ENCODE data around the gene PRKAR1B. TPM values are rescaled to one million over a fixed set of nuclear protein-coding genes. Genes with fewer than 3 reads are reported as not detected.

The PRKAR1B gene
- total and polyA plus RNA-seq, 10 of the 15 experiments (the other 5 are each of a cell fraction or from before 2014, with no cell fraction given), result 1.4 to 45.6 (median 19.3) TPM

DNA sequence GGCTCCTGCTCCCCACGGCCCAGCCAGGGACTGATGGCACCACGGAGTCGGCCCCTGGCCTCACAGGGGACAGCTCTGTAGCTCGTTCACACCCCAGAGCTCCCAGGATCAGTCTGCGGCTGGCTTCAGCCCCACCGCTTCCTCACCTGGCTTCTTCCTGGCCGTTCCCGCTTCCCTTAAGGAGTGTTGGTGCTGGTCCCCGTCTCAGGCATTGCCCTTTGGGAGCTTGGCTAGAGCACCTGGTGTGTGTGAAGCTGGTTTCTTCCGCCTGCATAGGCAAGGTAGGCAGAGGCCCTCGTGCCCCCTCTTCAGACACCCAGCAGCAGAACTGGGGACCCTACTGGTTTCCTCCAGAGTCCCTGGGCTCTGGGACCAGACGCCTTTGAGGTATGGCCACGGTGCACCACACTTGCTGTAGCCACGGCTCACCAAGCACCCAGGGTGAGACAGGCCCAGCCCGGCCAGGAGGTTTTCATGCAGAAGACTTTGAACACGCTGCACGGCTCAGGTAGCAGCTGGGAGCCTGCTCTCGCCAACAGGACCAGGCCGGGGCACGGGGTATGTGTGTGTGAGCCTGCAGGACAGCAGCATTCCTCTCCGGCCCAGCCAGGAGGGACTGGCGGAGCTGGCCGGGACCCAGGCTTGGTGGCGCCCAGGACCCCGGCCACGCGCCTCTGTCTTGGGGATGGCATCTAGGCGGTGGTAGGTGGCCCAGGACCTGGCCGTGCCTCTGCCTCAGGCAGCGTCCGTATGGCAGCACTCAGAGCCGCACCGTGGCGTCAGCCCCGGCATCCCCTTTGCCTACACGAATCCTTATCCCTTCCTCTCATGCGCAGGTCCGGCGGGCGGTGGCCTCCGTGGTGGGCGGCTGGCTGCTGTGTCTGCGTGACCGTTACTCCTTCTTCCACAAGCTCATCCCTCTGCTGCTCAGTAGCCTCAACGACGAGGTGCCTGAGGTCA is 13.2 kb upstream of the PRKAR1B start:
- peaks cover 1% of the 10 kb centered on the region for H3K9me3 ChIP-seq (replicated peaks; ENCODE audit: control insufficient read depth, insufficient read depth, low read length)
- H4K20me1 ChIP-seq (ENCODE audit: control insufficient read depth, insufficient read depth), result no peaks in the 10 kb centered on the region
- no peak overlapping the region for H2AFZ ChIP-seq (ENCODE audit: control insufficient read depth, low read depth, low read length)
- H3K4me3 ChIP-seq, result no peak overlapping the region
- no peaks in the 10 kb centered on the region for H3K4me1 ChIP-seq (ENCODE audit: control insufficient read depth, insufficient read depth, low read length)
- peaks cover 7 to 27% of the 10 kb centered on the region in 2 experiments; a peak in 3 of 4 replicates for H3K36me3 ChIP-seq (ENCODE audit: control insufficient read depth in 2 of 2, insufficient read depth in 2 of 2, low read length in 1 of 2)
- no TSS peak for BruUV-seq (replicated peaks)
- no peak for DNase-seq (ENCODE audit: low read depth, low spot score)
- no peak overlapping the region for H3K27ac ChIP-seq (ENCODE audit: control insufficient read depth, insufficient read depth)
- RAD21 ChIA-PET (ENCODE audit: unreplicated experiment), result no interaction called here
- POLR2A ChIA-PET, result no interaction called here
- CTCF ChIA-PET, result no interaction called here
- in situ Hi-C loops (cut with MboI) (no loop called here), intact Hi-C loops (cut with micrococcal nuclease; ENCODE audit: unreplicated experiment) (no loop called here)
- TF ChIP-seq HDAC2 (IDR thresholded peaks at IDR 0.05) (no peak), NFXL1 (IDR thresholded peaks at IDR 0.05; ENCODE audit: borderline replicate concordance) (no peak)
- TF ChIP-seq, protein P1, sequence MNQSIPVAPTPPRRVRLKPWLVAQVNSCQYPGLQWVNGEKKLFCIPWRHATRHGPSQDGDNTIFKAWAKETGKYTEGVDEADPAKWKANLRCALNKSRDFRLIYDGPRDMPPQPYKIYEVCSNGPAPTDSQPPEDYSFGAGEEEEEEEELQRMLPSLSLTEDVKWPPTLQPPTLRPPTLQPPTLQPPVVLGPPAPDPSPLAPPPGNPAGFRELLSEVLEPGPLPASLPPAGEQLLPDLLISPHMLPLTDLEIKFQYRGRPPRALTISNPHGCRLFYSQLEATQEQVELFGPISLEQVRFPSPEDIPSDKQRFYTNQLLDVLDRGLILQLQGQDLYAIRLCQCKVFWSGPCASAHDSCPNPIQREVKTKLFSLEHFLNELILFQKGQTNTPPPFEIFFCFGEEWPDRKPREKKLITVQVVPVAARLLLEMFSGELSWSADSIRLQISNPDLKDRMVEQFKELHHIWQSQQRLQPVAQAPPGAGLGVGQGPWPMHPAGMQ (IDR thresholded peaks at IDR 0.05; ENCODE audit: borderline replicate concordance), result no peak
- no peak for FAIRE-seq
- H3K9ac ChIP-seq (ENCODE audit: control insufficient read depth, insufficient read depth, low read length), result no peak overlapping the region
- SMC1A ChIA-PET (ENCODE audit: uncharacterized antibody, unreplicated experiment), result interaction anchor here (1.1 kb wide), 1 partner anchor 194 kb away, joined by 3 read pairs; no protein-coding TSS in a partner anchor
- peaks cover 3% of the 10 kb centered on the region for H3K79me2 ChIP-seq (ENCODE audit: control insufficient read depth, insufficient read depth, low read length)
- no peak for ATAC-seq
- no peaks in the 10 kb centered on the region for H3K27me3 ChIP-seq (replicated peaks in 1 of 2; ENCODE audit: control insufficient read depth in 2 of 2, insufficient read depth in 2 of 2, low read length in 1 of 2)
- 96% methylated on average over 42 of the region's 46 CpGs for WGBS (ENCODE audit: insufficient coverage, insufficient replicate concordance, low lambda C conversion rate, missing lambda C conversion rate)
- H3K4me2 ChIP-seq (ENCODE audit: control insufficient read depth, insufficient read depth), result no peak overlapping the region

DNA sequence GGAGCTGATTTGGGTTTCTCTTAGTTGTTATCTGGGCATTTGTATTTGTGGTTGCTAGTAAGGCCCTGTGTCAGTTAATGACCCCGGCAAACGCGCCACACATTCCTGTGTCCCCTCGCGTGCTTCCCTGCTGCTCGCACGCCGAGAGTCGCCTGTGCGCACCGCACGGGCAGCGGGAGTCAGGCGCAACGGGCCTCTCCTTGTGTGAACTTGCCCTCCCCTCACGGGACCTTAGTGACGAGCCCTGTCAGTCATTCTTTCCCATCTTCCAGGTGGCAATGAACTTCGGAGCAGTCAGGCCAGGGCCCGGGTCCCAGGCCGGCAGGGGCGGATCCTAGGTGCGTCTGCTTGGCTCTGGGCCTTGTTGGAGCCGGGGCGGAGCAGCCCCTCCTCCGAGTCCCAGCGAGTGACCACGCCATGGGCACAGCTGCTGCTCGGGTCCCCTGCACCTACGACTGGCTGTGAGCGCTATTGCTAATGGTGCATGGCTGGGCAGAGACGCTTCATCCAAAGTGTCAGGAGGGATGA is 12.4 kb upstream of the PRKAR1B start:
- Histone ChIP-seq H3K79me2 (ENCODE audit: control insufficient read depth, insufficient read depth, low read length) (peaks cover 10% of the 10 kb centered on the region), H2AFZ (ENCODE audit: control insufficient read depth, low read depth, low read length) (no peak overlapping the region), H3K4me3 (no peak overlapping the region), H4K20me1 (ENCODE audit: control insufficient read depth, insufficient read depth) (no peaks in the 10 kb centered on the region), H3K4me1 (ENCODE audit: control insufficient read depth, insufficient read depth, low read length) (no peaks in the 10 kb centered on the region), H3K4me2 (ENCODE audit: control insufficient read depth, insufficient read depth) (no peak overlapping the region), H3K9ac (ENCODE audit: control insufficient read depth, insufficient read depth, low read length) (no peak overlapping the region), H3K9me3 (replicated peaks; ENCODE audit: control insufficient read depth, insufficient read depth, low read length) (peaks cover 9% of the 10 kb centered on the region), H3K27ac (ENCODE audit: control insufficient read depth, insufficient read depth) (no peak overlapping the region), H3K27me3 (replicated peaks in 1 of 2; ENCODE audit: control insufficient read depth in 2 of 2, insufficient read depth in 2 of 2, low read length in 1 of 2) (no peaks in the 10 kb centered on the region), H3K36me3 (ENCODE audit: control insufficient read depth in 2 of 2, insufficient read depth in 2 of 2, low read length in 1 of 2) (peaks cover 7 to 23% of the 10 kb centered on the region in 2 experiments; a peak in 3 of 4 replicates)
- intact Hi-C loops (cut with micrococcal nuclease; ENCODE audit: unreplicated experiment), result no loop called here
- DNase-seq (ENCODE audit: low read depth, low spot score), result no peak
- 92% methylated on average over 31 of the region's 31 CpGs for WGBS (ENCODE audit: insufficient coverage, insufficient replicate concordance, low lambda C conversion rate, missing lambda C conversion rate)
- in situ Hi-C loops (cut with MboI), result no loop called here
- no TSS peak for BruUV-seq (replicated peaks)
- ChIA-PET SMC1A (ENCODE audit: uncharacterized antibody, unreplicated experiment) (no interaction called here), CTCF (no interaction called here), RAD21 (ENCODE audit: unreplicated experiment) (no interaction called here), POLR2A (no interaction called here)
- no peak for ATAC-seq
- no peak for FAIRE-seq
- TF ChIP-seq, protein P2, sequence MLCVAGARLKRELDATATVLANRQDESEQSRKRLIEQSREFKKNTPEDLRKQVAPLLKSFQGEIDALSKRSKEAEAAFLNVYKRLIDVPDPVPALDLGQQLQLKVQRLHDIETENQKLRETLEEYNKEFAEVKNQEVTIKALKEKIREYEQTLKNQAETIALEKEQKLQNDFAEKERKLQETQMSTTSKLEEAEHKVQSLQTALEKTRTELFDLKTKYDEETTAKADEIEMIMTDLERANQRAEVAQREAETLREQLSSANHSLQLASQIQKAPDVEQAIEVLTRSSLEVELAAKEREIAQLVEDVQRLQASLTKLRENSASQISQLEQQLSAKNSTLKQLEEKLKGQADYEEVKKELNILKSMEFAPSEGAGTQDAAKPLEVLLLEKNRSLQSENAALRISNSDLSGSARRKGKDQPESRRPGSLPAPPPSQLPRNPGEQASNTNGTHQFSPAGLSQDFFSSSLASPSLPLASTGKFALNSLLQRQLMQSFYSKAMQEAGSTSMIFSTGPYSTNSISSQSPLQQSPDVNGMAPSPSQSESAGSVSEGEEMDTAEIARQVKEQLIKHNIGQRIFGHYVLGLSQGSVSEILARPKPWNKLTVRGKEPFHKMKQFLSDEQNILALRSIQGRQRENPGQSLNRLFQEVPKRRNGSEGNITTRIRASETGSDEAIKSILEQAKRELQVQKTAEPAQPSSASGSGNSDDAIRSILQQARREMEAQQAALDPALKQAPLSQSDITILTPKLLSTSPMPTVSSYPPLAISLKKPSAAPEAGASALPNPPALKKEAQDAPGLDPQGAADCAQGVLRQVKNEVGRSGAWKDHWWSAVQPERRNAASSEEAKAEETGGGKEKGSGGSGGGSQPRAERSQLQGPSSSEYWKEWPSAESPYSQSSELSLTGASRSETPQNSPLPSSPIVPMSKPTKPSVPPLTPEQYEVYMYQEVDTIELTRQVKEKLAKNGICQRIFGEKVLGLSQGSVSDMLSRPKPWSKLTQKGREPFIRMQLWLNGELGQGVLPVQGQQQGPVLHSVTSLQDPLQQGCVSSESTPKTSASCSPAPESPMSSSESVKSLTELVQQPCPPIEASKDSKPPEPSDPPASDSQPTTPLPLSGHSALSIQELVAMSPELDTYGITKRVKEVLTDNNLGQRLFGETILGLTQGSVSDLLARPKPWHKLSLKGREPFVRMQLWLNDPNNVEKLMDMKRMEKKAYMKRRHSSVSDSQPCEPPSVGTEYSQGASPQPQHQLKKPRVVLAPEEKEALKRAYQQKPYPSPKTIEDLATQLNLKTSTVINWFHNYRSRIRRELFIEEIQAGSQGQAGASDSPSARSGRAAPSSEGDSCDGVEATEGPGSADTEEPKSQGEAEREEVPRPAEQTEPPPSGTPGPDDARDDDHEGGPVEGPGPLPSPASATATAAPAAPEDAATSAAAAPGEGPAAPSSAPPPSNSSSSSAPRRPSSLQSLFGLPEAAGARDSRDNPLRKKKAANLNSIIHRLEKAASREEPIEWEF (IDR thresholded peaks at IDR 0.05; ENCODE audit: insufficient replicate concordance, low read depth, low read length), result no peak
- TF ChIP-seq ZBED1 (IDR thresholded peaks at IDR 0.05; ENCODE audit: borderline replicate concordance), result no peak
- no peak for TF ChIP-seq JUND (IDR thresholded peaks at IDR 0.05; ENCODE audit: low read depth, low read length)
- no peak for TF ChIP-seq ZNF24 (IDR thresholded peaks at IDR 0.05)
- TF ChIP-seq ZSCAN29 (IDR thresholded peaks at IDR 0.05), result no peak
- TF ChIP-seq ETV6 (conservative IDR thresholded peaks at IDR 0.05 in 1 of 2, IDR thresholded peaks at IDR 0.05 in 1 of 2; ENCODE audit: borderline replicate concordance in 1 of 2, low read depth in 1 of 2), result no peak

Data from GM12878 (cell line).